Transverse colon (tissue), 4 donors: ENCODE measurements around the gene RHOBTB1. TPM values are rescaled to one million over a fixed set of nuclear protein-coding genes. Genes with fewer than 3 reads are reported as not detected.
"Not testable (repeated sequence)": the region's sequence is repeated elsewhere in the genome, so short reads cannot be mapped to it uniquely, and the experiment has no call there.

Experiments used
- DNase-seq: peaks from one replicate; pipeline ENCODE4 v3.0.0-alpha.2; 2019
- H3K27ac ChIP-seq, 4 donors: fragments of 200-600 bp; sonication (generic); 2 replicates each; pipeline ENCODE4 v1.5.1; 2016 to 2018; ENCODE audit warnings: inconsistent platforms in 4 of 4
- H3K27me3 ChIP-seq: fragments of 200-600 bp; sonication (generic); 2 replicates; pipeline ENCODE4 v1.5.1; 2017; ENCODE audit warnings: inconsistent platforms
- H3K36me3 ChIP-seq, 4 donors: fragments of 200-600 bp; sonication (generic); 2 replicates each; pipeline ENCODE4 v1.5.1; 2017 to 2019; ENCODE audit warnings: inconsistent platforms in 4 of 4
- H3K4me1 ChIP-seq, 4 donors: fragments of 200-600 bp; sonication (generic); 2 replicates each; pipeline ENCODE4 v1.5.1; 2017 to 2020; ENCODE audit warnings: inconsistent platforms in 4 of 4
- H3K4me3 ChIP-seq, 4 donors: fragments of 200-600 bp; sonication (generic); 1 replicate in 1 of 4; 2 replicates in 3 of 4; pipeline versions ENCODE4 v1.5.1 to v1.6.1; 2017 to 2019; ENCODE audit warnings: inconsistent platforms in 4 of 4
- H3K9me3 ChIP-seq, 2 donors: fragments of 200-600 bp; sonication (generic); 2 replicates each; pipeline ENCODE4 v1.5.1; 2017 to 2019; ENCODE audit warnings: inconsistent platforms in 2 of 2
- CTCF ChIP-seq, 5 experiments: fragments of 200-600 bp in 3 of 5; fragments of 450-650 bp in 2 of 5; sonication (generic) in 3 of 5; IDR thresholded peaks; 1 replicate in 2 of 5; 2 replicates in 3 of 5; pipeline ENCODE4 v1.5.1; 2016 to 2017; ENCODE audit warnings: antibody characterized with exemption in 5 of 5, inconsistent platforms in 3 of 5, mild to moderate bottlenecking in 2 of 5, moderate library complexity in 1 of 5
- EP300 ChIP-seq: sonication (generic); formaldehyde crosslinking; IDR thresholded peaks from one replicate; pipeline ENCODE4 v1.6.1; 2017; ENCODE audit warnings: antibody characterized with exemption, low read depth
- POLR2A ChIP-seq: fragments of 450-650 bp; IDR thresholded peaks from one replicate; pipeline ENCODE4 v1.6.1; 2016; ENCODE audit warnings: antibody characterized with exemption, mild to moderate bottlenecking, moderate library complexity
- POLR2AphosphoS5 ChIP-seq, 3 donors: sonication (generic); formaldehyde crosslinking; IDR thresholded peaks; one replicate each; pipeline ENCODE4 v1.6.1; 2016; ENCODE audit warnings: antibody characterized with exemption in 3 of 3
- WGBS, 2 donors: methylation state at CpG; one replicate each; pipeline ENCODE4 v1.1.5; 2018; ENCODE audit warnings: low coverage in 1 of 2; 5-methylcytosine and 5-hydroxymethylcytosine counted together
- in situ Hi-C, 4 donors: fragments of 200-750 bp; cut with MboI; loops; one replicate each; pipeline versions ENCODE4 v1.15.0 to v1.15.1; 2017; ENCODE audit warnings: low sequenced_read_pairs in 3 of 4, low pct_ligation_motif_present in 1 of 4, low pct_unique_long_range_greater_than_20kb in 1 of 4
- intact Hi-C: fragments of 100-400 bp; cut with DNase I; formaldehyde crosslinking; loops from one replicate; pipeline ENCODE4 v1.15.1; 2023; ENCODE audit warnings: low total_unique reads
- total RNA-seq, 4 donors: library from RNA; depleted of rRNA; stranded (reverse); fragments of >200 nt; gene quantifications; one replicate each; pipeline ENCODE4 v1.1.0, GENCODE V29; 2016

The RHOBTB1 gene
- total RNA-seq, 4 donors from 2014 or later = 4.0 to 13.1 (median 9.0) TPM

GRCh38 chr10:60835049-60835448 is 108.9 kb downstream of the RHOBTB1 start:
- Histone ChIP-seq H3K27me3 (no peaks in the 10 kb centered on the region), H3K36me3 (no peaks in the 10 kb centered on the region), H3K9me3 (no peaks in the 10 kb centered on the region), H3K4me1 (no peaks in the 10 kb centered on the region), H3K4me3 (no peak overlapping the region), H3K27ac (no peak overlapping the region)
- 73 to 95% methylated on average over 2 of the region's 2 CpGs for WGBS, 2 donors
- DNase-seq = no peak
- intact Hi-C loops = no loop called here
- TF ChIP-seq CTCF (IDR thresholded peaks at IDR 0.05) (no peak), POLR2AphosphoS5 (IDR thresholded peaks at IDR 0.05) (no peak), POLR2A (no peak), EP300 (no peak)
- in situ Hi-C loops = no loop called here

DNA sequence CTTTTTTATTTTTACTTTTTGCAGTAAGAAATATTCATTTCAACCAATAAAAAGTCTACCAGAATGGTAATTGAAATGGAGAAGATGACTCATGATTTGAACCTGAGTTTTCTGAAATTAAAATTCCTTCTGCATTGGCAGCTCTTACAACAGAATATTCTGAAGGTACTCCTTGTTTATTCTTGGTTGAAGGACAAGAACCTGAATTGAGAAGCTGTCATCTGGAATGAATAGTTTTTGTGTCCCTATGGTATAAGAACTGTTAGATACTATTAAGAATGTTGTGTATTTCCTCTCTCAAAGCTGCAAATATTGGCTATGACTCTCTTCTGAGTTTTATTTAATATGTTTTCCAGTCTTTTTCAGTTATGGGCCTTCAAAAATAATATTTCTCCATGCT is 109.6 kb downstream of the RHOBTB1 start:
- no peaks in the 10 kb centered on the region for H3K9me3 ChIP-seq
- TF ChIP-seq POLR2AphosphoS5 (IDR thresholded peaks at IDR 0.05) = no peak
- no peak for TF ChIP-seq EP300
- TF ChIP-seq POLR2A = no peak
- no peak for TF ChIP-seq CTCF (IDR thresholded peaks at IDR 0.05)
- no peaks in the 10 kb centered on the region for H3K27me3 ChIP-seq
- intact Hi-C loops = no loop called here
- no peak overlapping the region for H3K4me3 ChIP-seq
- no peaks in the 10 kb centered on the region for H3K36me3 ChIP-seq
- DNase-seq = no peak
- H3K27ac ChIP-seq = no peak overlapping the region
- in situ Hi-C loops = no loop called here
- H3K4me1 ChIP-seq = no peaks in the 10 kb centered on the region

- H3K4me3 ChIP-seq, DNase-seq, in situ Hi-C loops, H3K27ac ChIP-seq, H3K36me3 ChIP-seq, H3K4me1 ChIP-seq, H3K9me3 ChIP-seq, intact Hi-C loops, H3K27me3 ChIP-seq: not testable (repeated sequence)
- WGBS, 2 donors = 71 to 84% methylated on average over 4 of the region's 4 CpGs
Observed at GRCh38 chr10:60832136-60832535, 111.8 kb downstream of the RHOBTB1 start.

- H3K4me1 ChIP-seq = no peaks in the 10 kb centered on the region
Observed at GRCh38 chr10:60828489-60828852, 115.5 kb downstream of the RHOBTB1 start.

More at GRCh38 chr10:60828489-60828852, 115.5 kb downstream of the RHOBTB1 start:
- H3K27ac ChIP-seq = peak overlapping the region in 1 of 4 donors; percentile 14
- no peaks in the 10 kb centered on the region for H3K27me3 ChIP-seq
- TF ChIP-seq CTCF (IDR thresholded peaks at IDR 0.05) (no peak), EP300 (no peak), POLR2AphosphoS5 (IDR thresholded peaks at IDR 0.05) (no peak), POLR2A (no peak)
- WGBS, 2 donors = 52 to 58% methylated on average over 1 of the region's 1 CpG
- H3K9me3 ChIP-seq = no peaks in the 10 kb centered on the region
- in situ Hi-C loops (loop anchor here in 1 of 4 donors (10.0 kb wide), 1 partner anchor 136 kb away; no protein-coding TSS in a partner anchor), intact Hi-C loops (no loop called here)
- DNase-seq = no peak
- H3K4me3 ChIP-seq = no peak overlapping the region
- H3K36me3 ChIP-seq = no peaks in the 10 kb centered on the region
